ENCODE measurements around the gene PNPLA8.
"Not testable (repeated sequence)": the region's sequence is repeated elsewhere in the genome, so short reads cannot be mapped to it uniquely, and the experiment has no call there.

Gene PNPLA8

GRCh38 chr7:108479751-108480150, 46.2 kb downstream of the PNPLA8 start:
- TF ChIP-seq EZH2phosphoT487 (IDR thresholded peaks at IDR 0.05; ENCODE audit: low read length) = no peak
- no peak for TF ChIP-seq EZH2 (optimal IDR thresholded peaks at IDR 0.05; ENCODE audit: low read depth, low read length)
- no peak for TF ChIP-seq CTCF (IDR thresholded peaks at IDR 0.05; ENCODE audit: low read length)
- no peak overlapping the region for H3K9ac ChIP-seq (ENCODE audit: low read length)
- H3F3A ChIP-seq (ENCODE audit: insufficient read depth, low read length) = no peaks in the 10 kb centered on the region

GRCh38 chr7:108479118-108479517, 46.8 kb downstream of the PNPLA8 start:
- no peak overlapping the region for H2AFZ ChIP-seq (ENCODE audit: low read length)
- no peaks in the 10 kb centered on the region for H3K79me2 ChIP-seq (ENCODE audit: low read length)
- H3K4me1 ChIP-seq (ENCODE audit: low read length) = no peaks in the 10 kb centered on the region
- no peaks in the 10 kb centered on the region for H3K36me3 ChIP-seq (replicated peaks; ENCODE audit: insufficient read depth, low read length)
- DNase-seq = no peak
- no peak overlapping the region for H3K4me3 ChIP-seq (ENCODE audit: low read length)
- H3K9me3 ChIP-seq (replicated peaks; ENCODE audit: insufficient read depth, low read length) = no peaks in the 10 kb centered on the region
- no peaks in the 10 kb centered on the region for H3F3A ChIP-seq (ENCODE audit: insufficient read depth, low read length)
- no peaks in the 10 kb centered on the region for H3K9me2 ChIP-seq (replicated peaks; ENCODE audit: insufficient read depth, low read length)
- H3K27me3 ChIP-seq (replicated peaks; ENCODE audit: insufficient read depth, low read length) = no peaks in the 10 kb centered on the region
- H3K27ac ChIP-seq (ENCODE audit: low read length) = no peak overlapping the region
- no peaks in the 10 kb centered on the region for H4K20me1 ChIP-seq (ENCODE audit: insufficient read depth, low read length)
- no peak overlapping the region for H3K4me2 ChIP-seq (ENCODE audit: low read depth, low read length)
- TF ChIP-seq EZH2phosphoT487 (IDR thresholded peaks at IDR 0.05; ENCODE audit: low read length) = no peak
- H3K9ac ChIP-seq (ENCODE audit: low read length) = no peak overlapping the region

More at GRCh38 chr7:108479751-108480150, 46.2 kb downstream of the PNPLA8 start:
- Histone ChIP-seq H3K4me2 (ENCODE audit: low read depth, low read length) (no peak overlapping the region), H3K27me3 (replicated peaks; ENCODE audit: insufficient read depth, low read length) (no peaks in the 10 kb centered on the region), H3K79me2 (ENCODE audit: low read length) (no peaks in the 10 kb centered on the region), H3K9me2 (replicated peaks; ENCODE audit: insufficient read depth, low read length) (no peaks in the 10 kb centered on the region), H2AFZ (ENCODE audit: low read length) (no peak overlapping the region), H3K27ac (ENCODE audit: low read length) (no peak overlapping the region), H3K9me3 (replicated peaks; ENCODE audit: insufficient read depth, low read length) (no peaks in the 10 kb centered on the region), H3K4me3 (ENCODE audit: low read length) (no peak overlapping the region), H4K20me1 (ENCODE audit: insufficient read depth, low read length) (no peaks in the 10 kb centered on the region), H3K4me1 (ENCODE audit: low read length) (no peaks in the 10 kb centered on the region), H3K36me3 (replicated peaks; ENCODE audit: insufficient read depth, low read length) (no peaks in the 10 kb centered on the region)
- DNase-seq = no peak

GRCh38 chr7:108468246-108468645, 57.7 kb downstream of the PNPLA8 start:
- no peak overlapping the region for H3K4me3 ChIP-seq (ENCODE audit: low read length)
- no peaks in the 10 kb centered on the region for H3K4me1 ChIP-seq (ENCODE audit: low read length)
- no peaks in the 10 kb centered on the region for H4K20me1 ChIP-seq (ENCODE audit: insufficient read depth, low read length)
- no peak for DNase-seq
- no peak overlapping the region for H3K9ac ChIP-seq (ENCODE audit: low read length)
- H3K9me2 ChIP-seq (replicated peaks; ENCODE audit: insufficient read depth, low read length) = no peaks in the 10 kb centered on the region
- TF ChIP-seq EZH2phosphoT487 (IDR thresholded peaks at IDR 0.05; ENCODE audit: low read length) (no peak), EZH2 (optimal IDR thresholded peaks at IDR 0.05; ENCODE audit: low read depth, low read length) (no peak)
- no peaks in the 10 kb centered on the region for H3F3A ChIP-seq (ENCODE audit: insufficient read depth, low read length)
- no peaks in the 10 kb centered on the region for H3K27me3 ChIP-seq (replicated peaks; ENCODE audit: insufficient read depth, low read length)
- H3K9me3 ChIP-seq (replicated peaks; ENCODE audit: insufficient read depth, low read length) = no peaks in the 10 kb centered on the region
- no peak overlapping the region for H2AFZ ChIP-seq (ENCODE audit: low read length)
- H3K79me2 ChIP-seq (ENCODE audit: low read length) = no peaks in the 10 kb centered on the region
- no peak overlapping the region for H3K4me2 ChIP-seq (ENCODE audit: low read depth, low read length)
- no peak overlapping the region for H3K27ac ChIP-seq (ENCODE audit: low read length)
- no peaks in the 10 kb centered on the region for H3K36me3 ChIP-seq (replicated peaks; ENCODE audit: insufficient read depth, low read length)

GRCh38 chr7:108467391-108467790, 58.5 kb downstream of the PNPLA8 start:
- Histone ChIP-seq H3K9me3 (replicated peaks; ENCODE audit: insufficient read depth, low read length) (no peaks in the 10 kb centered on the region), H3K36me3 (replicated peaks; ENCODE audit: insufficient read depth, low read length) (no peaks in the 10 kb centered on the region), H3K27me3 (replicated peaks; ENCODE audit: insufficient read depth, low read length) (no peaks in the 10 kb centered on the region), H3K79me2 (ENCODE audit: low read length) (no peaks in the 10 kb centered on the region), H3K4me2 (ENCODE audit: low read depth, low read length) (no peak overlapping the region), H3K4me3 (ENCODE audit: low read length) (no peak overlapping the region), H3K9me2 (replicated peaks; ENCODE audit: insufficient read depth, low read length) (no peaks in the 10 kb centered on the region), H3F3A (ENCODE audit: insufficient read depth, low read length) (no peaks in the 10 kb centered on the region), H3K27ac (ENCODE audit: low read length) (no peak overlapping the region), H3K4me1 (ENCODE audit: low read length) (no peaks in the 10 kb centered on the region), H2AFZ (ENCODE audit: low read length) (no peak overlapping the region), H3K9ac (ENCODE audit: low read length) (no peak overlapping the region), H4K20me1 (ENCODE audit: insufficient read depth, low read length) (no peaks in the 10 kb centered on the region)
- DNase-seq = no peak
- TF ChIP-seq CTCF (IDR thresholded peaks at IDR 0.05; ENCODE audit: low read length) (no peak), EZH2 (optimal IDR thresholded peaks at IDR 0.05; ENCODE audit: low read depth, low read length) (no peak), EZH2phosphoT487 (IDR thresholded peaks at IDR 0.05; ENCODE audit: low read length) (no peak)

GRCh38 chr7:108466322-108466721, 59.6 kb downstream of the PNPLA8 start:
- not testable (repeated sequence) for H2AFZ ChIP-seq (ENCODE audit: low read length); H3K9me3 ChIP-seq (replicated peaks; ENCODE audit: insufficient read depth, low read length)

More at GRCh38 chr7:108466322-108466721, 59.6 kb downstream of the PNPLA8 start:
- H3K4me1 ChIP-seq (ENCODE audit: low read length); H4K20me1 ChIP-seq (ENCODE audit: insufficient read depth, low read length); H3K27me3 ChIP-seq (replicated peaks; ENCODE audit: insufficient read depth, low read length); H3K9me2 ChIP-seq (replicated peaks; ENCODE audit: insufficient read depth, low read length); DNase-seq; H3F3A ChIP-seq (ENCODE audit: insufficient read depth, low read length); H3K27ac ChIP-seq (ENCODE audit: low read length); H3K36me3 ChIP-seq (replicated peaks; ENCODE audit: insufficient read depth, low read length); H3K79me2 ChIP-seq (ENCODE audit: low read length); H3K4me2 ChIP-seq (ENCODE audit: low read depth, low read length); H3K4me3 ChIP-seq (ENCODE audit: low read length); H3K9ac ChIP-seq (ENCODE audit: low read length): not testable (repeated sequence)

All from MM.1S (cell line).